ENCODE measurements around the gene HSD17B1.

Gene HSD17B1

DNA sequence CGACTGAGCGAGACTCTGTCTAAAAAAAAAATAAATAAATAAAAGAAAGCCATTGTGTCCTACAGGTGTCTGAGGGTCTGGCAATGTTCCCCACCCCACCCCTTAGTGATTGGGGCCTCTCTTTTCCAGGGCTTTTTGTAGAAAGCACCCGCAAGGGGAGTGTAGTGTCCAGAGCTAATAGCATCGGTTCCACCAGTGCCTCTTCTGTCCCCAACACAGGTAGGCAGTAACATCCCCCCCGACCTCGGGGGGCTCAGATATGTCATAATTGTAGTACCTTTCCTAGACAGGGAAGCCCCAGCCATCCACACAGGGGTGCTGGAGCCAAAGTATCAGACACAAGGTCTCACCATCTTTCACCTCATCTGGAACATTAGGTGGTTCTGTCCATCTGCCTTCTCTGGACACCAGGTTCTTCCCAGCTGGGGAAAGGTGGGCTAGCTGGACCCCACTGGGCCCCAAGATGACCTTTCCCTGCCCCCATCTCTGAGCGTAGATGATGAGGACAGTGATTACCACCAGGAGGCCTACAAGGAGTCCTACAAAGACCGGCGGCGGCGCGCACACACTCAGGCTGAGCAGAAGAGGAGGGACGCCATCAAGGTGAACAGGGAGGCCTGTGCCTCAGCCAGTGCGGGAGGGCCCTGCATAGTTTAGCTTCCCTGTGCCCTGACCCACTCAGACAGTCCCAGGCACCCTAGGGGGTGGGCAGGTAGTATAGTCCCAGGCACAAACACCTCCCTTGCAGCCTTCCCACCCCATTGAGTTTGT, 15.8 kb downstream of the HSD17B1 start:
- FAIRE-seq = no peak

DNA sequence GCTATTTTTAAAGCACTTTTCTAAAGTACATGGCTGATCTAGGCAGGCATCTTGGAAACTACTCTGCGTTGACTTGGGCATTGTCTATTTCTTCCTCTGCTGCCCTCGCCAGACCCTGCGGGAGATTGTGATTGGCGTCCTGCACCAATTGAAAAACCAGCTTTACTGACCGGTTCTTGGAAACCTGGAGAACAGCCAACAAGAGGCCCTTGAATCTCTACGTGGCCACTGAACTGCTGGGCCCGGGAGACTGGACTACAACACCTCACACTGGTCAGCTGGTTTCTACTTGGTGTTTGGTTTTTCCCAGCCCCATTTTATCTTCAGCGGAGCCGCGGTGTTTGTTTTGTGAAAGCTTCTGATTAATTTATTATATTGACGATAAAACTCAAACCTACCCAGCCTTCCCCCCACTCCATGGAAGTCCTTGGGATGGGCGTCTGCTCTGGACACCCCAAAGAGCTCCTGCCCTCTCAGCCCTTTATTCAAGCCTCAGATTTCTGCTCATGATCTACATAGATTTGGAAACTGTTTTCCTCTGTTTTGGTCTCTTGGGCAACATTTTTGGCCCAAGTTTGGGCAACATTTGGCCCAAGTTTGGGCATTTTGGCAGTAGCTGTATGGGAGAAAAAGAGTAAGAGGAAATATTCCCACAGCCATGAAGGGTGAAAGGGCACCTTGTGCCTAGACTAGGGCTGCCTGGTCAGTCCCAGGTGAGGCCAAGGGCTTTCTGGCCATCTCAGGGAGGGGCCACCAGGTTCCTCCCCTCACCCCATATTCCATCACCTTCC, 18.9 kb downstream of the HSD17B1 start:
- FAIRE-seq = no peak

DNA sequence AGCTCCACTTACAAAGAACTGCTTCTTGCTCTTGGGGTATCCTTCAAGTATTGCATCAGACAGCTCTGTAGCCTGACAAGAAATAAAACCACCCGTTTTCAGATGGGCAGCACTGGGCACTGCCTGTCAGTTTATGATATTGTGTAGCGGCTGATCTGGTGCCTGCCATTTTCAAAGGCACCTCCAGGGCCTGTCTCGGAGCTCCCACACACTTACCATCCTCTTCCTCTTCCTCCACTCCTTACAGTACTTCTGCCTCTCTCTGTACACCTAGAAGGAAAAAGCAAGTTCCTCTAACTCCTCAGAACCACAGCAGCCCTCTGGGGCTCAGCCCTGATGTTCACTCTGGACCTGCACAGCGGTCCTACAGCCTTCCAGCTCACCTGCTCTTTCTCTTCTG, 20.4 kb downstream of the HSD17B1 start:
- no peak for FAIRE-seq

DNA sequence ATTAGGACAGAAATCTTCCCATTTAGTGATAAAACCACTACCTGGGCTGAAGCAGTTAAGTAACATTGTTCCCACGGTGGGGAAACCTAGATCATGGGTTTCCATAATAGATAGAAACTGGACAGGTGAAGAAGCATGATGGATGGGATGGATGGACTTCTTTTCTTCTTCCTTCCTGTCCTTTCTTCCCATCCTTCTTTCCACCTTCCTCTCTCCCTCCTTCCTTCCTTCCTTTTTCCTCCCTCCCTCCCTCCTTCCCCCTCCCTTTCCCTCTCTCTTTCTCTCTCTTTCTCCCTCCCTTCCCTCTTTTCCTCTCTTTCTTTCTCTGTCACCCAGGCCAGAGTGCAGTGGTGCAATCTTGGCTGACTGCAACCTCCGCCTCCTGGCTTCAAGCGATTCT, 21.7 kb downstream of the HSD17B1 start:
- FAIRE-seq = no peak

DNA sequence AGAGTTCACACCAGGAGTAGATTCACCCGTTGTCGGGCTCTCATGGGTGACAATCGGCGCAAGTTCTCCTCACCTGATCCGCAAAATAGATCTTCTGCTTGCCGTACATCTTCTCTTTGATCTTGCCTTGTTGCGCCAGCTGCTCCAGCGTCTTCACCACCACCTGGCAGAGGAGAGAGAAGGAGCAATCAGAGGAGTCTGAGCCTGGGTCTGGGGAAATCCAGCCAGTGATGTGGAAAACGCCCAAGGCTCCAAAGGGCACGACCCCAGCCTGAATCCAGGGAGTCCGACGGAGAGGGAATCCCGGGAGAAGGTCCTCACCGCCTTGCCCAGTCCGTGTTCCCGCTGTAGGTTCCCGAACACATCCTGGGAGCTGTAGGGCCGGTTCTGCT, 24.4 kb downstream of the HSD17B1 start:
- FAIRE-seq = no peak

DNA sequence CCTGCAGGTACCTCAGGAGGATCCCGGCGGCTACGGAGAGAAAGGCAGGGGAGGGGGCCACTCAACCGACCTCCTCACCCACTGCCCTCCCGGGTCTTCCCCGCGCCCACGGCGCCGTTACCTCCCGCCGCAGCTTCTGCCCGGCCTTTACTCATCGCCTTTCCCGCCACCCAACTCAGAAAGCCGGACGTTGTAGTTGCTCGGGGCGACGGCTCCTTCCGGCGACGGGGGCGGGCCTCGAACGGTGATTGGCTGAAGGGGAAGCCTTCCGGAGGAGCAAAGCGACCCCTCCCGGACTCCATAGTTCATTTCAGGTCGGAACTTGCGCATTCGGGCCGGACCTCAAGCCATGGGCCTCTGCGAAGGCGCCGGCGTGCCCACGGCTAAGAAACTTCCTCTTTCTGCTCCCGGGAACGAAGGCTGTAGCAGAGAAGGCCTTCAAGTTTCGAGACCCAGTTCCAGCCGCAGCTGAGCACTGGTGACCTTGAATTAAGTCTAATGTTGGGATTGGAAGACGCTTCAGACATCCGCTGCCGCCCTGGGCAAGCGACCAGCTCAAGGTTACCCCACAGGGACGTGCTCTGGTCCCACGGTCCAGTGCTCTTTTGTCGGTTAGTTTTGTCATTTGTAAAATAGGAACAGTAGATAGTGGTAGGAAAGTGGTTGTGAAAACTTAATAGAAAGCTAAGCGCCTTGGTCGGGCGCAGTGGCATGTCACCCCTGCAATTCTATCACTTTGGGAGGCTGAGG, 25.0 kb downstream of the HSD17B1 start, which contains the start of gene PSMC3IP:
Gene PSMC3IP, minus strand, starts transcription at position 198 of the 750 bp plus-strand sequence. Its CDS starts 43 bp downstream, at position 155.
- peak; percentile 63 for FAIRE-seq

DNA sequence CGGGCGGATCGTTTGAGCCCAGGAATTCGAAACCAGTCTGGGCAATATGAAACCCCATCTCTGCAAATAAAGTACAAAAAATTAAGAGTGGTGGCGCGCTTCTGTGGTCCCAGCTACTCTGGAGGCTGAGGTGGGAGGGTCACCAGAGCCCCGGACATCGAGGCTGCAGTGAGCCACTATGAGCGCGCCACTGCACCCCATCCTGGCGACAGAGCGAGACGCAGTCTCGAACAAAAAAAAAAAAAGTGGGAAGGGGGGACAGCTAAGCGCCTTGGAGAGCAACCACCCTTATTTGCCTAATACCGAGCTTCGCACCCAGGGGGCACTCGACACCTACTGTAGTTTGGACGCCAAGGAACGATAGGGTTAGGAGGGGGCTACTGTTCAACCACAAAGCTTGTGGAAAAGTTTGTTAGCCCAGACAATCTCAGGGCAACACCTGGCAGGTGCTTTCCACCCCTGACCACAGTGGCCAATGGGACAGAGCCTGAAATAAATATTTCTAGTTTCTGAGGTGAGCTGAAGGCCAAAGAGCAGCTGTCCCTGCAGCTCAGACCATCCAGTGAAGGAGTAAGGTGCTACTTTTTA, 25.7 kb downstream of the HSD17B1 start:
- no peak for FAIRE-seq

DNA sequence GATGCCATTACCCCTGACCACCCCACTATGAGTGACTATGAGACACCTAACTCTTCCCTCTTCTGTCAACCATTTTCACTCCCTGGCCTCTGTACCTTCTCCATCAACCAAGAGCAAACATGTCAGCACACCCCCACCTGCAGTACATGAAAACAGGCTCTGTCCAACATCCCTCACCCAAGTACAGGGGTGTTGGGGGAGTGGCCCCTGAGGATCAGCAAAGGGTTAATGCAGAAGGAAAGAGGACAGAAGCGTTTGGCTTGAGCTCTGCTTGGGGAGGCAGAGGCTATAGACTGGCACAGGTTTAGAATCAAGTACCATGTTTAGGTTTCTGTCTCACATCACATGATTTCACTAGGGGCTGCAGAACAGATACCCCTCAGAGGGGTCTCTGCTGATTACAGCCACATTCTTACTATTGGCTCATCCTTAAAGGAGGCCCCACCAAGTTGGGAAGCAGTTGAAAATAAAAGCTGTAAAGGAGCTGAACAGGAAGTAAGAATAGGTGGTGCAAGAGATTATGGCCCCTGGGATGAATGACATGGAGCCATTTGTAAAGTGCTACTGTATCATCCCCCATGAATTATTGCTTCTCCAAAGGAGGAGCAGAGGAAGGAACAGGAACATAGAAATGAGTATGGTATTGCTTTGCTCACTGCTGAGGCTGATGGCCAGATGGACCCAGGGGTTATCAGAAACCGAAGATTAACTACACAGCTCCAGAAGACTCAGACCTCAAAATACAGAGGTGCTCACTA, 27.2 kb downstream of the HSD17B1 start:
- no peak for FAIRE-seq

DNA sequence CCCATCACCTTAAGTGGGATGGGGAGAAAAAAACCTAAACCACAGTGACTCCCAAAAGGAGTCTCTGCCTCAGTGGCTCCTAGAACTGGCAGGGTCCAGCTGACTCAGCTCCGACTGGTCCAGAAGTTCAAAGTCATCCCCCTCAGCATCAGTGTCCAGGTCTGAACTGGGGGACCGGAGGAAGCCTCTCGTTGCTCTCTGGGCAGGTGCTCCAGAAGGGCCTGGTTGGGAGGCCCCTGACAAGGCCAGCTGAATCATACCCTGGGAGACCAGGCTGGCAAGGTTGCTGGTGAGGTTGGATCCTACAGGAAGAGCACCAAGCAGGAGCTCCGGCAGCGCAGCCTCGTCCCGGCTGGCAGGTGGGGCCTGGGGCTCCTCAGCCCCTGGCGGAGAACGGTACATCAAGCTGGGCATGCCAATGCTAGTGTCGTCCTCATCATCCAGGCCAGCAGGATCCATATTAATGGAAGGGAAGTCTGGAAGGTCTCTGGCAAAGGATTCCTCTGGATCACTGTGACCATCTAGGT, 29.1 kb downstream of the HSD17B1 start:
- FAIRE-seq = no peak

DNA sequence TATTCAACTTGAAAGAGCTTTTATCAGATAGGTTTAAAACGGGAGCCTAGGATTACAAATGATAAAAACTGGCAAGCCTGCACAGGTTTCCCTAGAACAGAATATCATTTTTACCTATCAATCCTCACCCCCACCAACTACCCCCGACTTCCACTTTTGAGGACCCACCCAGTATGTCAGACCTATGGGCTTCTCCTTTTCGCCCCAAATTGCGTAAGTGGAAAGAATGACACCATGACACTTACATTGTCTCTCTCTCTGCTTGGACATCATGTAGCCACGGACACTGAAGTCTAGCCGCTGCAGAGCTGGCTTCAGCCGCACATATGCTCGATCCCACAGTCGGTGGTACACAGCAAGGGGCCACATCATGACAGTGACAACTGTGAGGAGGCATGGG, 32.2 kb downstream of the HSD17B1 start:
- no peak for FAIRE-seq

DNA sequence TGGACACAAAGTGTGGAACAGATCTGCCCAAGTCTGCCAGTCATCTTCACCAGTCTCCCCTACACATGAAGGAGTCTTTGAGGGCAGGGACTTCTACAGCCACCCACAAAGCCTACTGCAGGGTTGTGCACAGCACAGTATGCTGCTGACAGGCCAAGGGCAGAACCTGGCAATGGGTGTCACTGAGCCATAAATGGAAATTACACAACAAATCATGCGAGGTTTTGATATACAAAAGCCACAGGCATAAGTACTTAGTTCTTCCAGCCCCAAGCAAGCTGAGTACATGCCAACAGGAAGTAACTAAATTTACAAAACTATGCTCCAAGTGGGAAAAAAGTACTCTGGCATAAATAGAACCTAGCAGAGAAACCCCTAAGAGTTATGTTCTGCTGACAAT, 32.6 kb downstream of the HSD17B1 start:
- no peak for FAIRE-seq

DNA sequence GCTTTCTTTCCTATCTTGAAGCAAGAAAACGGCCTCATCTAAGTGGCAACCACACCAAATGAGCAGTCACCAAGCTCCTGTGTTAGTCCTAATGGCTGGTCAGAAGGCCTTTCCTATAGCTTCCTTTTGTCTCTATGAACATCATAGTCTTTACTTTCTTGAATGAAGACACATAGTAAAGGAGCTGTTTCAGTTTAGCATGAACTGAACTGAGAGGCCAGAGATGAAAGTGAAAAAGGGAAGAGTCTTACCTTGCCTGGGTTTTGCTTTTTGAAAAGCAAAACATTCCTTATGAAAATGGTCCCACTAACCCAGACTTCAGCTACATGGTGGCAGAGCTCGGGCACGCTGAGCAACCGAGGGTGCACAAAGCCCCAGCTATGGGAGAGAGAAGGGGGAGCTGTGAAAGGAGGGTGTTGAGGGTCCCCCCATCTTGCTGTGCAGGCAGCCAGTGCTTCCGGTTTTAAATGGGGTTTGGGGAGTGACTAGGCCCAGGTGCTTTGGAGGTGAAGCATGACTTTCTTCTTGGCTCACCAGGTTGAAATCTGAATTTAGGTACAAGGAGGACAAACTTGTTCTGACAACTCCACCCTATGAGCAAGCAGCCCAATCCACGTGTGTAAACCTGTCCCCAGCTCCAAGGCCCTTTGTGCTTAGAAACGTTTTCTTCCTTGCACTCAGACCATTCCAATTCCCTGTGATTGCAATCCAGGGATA, 33.9 kb downstream of the HSD17B1 start:
- FAIRE-seq = no peak

DNA sequence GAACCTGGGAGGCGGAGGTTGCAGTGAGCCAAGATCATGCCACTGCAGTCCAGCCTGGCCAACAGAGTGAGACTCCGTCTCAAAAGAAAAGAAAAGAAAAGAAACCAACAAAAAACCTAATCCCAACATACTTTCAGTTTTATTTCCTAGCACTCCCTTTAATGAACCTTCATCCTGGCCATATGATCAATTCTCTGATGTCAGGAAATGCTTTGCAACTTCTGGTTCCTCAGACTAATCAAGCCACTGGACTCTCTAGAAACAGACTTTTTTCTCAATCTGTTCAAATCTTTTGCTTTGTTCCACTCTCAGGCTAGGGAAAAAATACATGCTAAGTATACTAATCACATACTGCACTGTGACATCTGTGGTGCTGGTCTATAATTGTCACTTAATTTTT, 38.2 kb downstream of the HSD17B1 start:
- no peak for FAIRE-seq

DNA sequence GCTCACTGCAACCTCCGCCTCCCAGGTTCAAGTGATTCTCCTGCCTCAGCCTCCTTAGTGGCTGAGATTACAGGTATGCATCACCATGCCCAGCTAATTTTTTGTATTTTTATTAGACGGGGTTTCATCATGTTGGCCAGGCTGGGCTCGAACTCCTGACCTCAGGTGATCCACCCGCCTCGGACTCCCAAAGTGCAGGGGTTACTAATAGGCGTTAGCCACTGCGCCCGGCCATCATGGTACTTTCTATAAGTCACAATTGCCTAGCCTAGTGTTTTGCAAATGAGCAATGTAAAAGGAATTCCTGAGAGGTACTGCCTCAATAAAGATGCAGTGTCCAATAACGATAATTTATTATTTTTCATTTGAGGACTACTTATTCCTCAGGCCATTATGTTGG, 38.7 kb downstream of the HSD17B1 start:
- FAIRE-seq = no peak

DNA sequence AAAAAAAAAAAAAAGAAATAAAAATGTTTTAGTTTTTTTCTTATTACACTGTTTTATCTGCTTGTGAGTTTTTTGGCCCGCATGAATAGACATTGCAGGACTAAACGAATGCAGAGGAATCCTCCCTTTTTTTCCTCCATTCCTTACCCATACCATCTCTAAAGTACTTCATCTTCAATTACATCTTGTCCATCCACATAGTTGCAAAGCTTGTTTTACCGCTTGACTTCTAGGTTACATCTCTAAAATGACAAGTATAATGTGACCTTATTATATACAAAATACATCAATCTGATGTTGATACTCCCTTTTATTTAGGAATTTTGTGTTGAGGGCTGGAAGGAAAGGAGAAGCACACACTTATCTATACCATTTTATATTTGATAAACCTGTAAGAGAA, 43.7 kb downstream of the HSD17B1 start:
- FAIRE-seq = no peak

DNA sequence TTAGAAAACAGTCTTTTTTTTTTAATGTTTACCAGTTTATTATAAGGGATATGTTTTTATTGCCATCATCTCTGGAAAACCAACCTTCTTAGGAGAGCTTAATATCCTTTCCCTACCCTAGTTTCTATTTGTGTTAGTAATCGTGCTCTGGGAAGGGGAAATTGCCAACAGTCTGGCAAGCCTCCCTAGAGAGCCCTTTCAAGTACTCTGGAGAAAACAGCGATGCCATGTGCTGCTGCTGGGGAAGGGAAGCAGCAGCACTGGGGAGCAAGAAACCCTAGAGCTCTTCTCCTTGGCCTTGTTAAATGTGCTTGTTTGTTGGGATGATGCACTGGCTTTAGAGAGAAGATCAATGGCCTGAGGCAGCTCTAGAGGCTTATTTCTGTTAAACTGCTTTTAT, 46.2 kb downstream of the HSD17B1 start:
- FAIRE-seq = no peak

DNA sequence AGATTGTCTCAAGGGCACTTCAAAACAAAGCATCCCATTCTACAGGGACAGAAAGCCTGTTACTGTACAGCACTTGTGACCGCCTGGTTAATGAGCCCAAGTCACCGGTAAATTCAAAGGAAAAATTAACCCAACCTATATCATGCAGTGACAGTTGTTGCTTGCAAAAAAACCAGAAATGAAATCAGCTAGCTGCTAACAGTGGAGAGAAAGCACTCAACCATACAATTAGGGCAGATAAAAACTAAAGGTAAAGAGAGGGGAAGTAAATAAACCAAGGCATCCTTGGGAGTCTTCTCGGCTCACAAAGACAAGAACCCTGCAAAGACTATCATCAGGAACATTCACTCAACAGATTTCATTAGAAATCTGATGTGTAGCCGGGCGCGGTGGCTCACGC, 50.6 kb downstream of the HSD17B1 start:
- no peak for FAIRE-seq

Data from A204.1 (cell line).